GM21576 (cell line): ENCODE results near the gene AGL.
"Not testable (repeated sequence)": the region's sequence is repeated elsewhere in the genome, so short reads cannot be mapped to it uniquely, and the experiment has no call there.

Source experiments
- ATAC-seq: cut with Tn5 transposase; IDR thresholded peaks from one replicate; pipeline ENCODE4 v1.9.1; 2021; ENCODE audit warnings: mild to moderate bottlenecking, moderate library complexity; ENCODE audit not compliant: unreplicated experiment

The AGL gene

DNA sequence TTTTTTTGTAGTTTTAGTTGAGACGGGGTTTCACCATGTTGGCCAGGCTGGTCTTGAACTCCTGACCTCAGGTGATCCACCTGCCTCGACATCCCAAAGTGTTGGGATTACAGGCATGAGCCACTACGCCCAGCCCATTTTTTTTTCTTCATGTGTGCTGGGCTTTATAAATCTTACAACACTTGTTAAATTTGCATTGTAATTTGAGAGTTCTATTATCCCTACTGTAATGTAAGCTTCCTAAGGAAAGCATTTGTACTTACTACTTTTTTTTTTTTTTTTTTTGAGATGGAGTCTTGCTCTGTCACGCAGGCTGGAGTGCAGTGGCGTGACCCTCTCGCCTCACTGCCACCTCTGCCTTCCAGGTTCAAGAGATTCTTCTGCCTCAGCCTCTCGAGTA lies 121.9 kb downstream of the AGL start:
- ATAC-seq = not testable (repeated sequence)
